ENCODE data around the gene CENPB. TPM values are rescaled to one million over a fixed set of nuclear protein-coding genes. Genes with fewer than 3 reads are reported as not detected.

The CENPB gene
- total RNA-seq, 2 donors from 2014 or later: 43.0 to 50.7 TPM

- peaks cover 46% of the 10 kb centered on the region for H3K27me3 ChIP-seq (ENCODE audit: control insufficient read depth, insufficient read depth, low read length, poor library complexity, severe bottlenecking)
- Mint-ChIP-seq H3K4me1 (peaks cover 2% of the 10 kb centered on the region), H3K36me3 (ENCODE audit: low read depth) (peaks cover 5% of the 10 kb centered on the region), H3K27me3 (ENCODE audit: insufficient read depth) (peaks cover 50% of the 10 kb centered on the region), H3K27ac (no peak within 1 kb of the TSS), H3K9me3 (no peaks in the 10 kb centered on the region), H3K4me3 (peak within 1 kb of the TSS; percentile 44)
- DNase-seq: peak; percentile 96
- WGBS, 2 experiments (ENCODE audit: insufficient coverage in 1 of 2, insufficient read length in 1 of 2): 13 to 20% methylated on average over 17 to 28 of the region's 28 CpGs
- H3K27ac ChIP-seq (ENCODE audit: low read depth, low read length): no peak within 1 kb of the TSS
- peaks cover 11% of the 10 kb centered on the region for H3K36me3 ChIP-seq (ENCODE audit: control insufficient read depth, insufficient read depth, low read length)
- TF ChIP-seq CTCF (conservative IDR thresholded peaks at IDR 0.05): peak; percentile 74
- peak within 1 kb of the TSS; percentile 86 for H3K4me3 ChIP-seq (ENCODE audit: low read length)
- H3K9me3 ChIP-seq (ENCODE audit: control insufficient read depth, low read length): no peaks in the 10 kb centered on the region
- H3K9ac ChIP-seq (ENCODE audit: extremely low read depth, low read length, poor library complexity, severe bottlenecking): peak within 1 kb of the TSS; percentile 33
- H3K4me1 ChIP-seq (ENCODE audit: control insufficient read depth, insufficient read depth, low read length): peaks cover 3% of the 10 kb centered on the region
Measured at GRCh38 chr20:3781153-3781910, 5.2 kb downstream of the CENPB start, which contains the start of gene SPEF1. TSS of gene SPEF1 (minus strand) at chr20:3781448. CDS start at chr20:3781287, 161 bp downstream.

GRCh38 chr20:3778976-3779375, 7.6 kb downstream of the CENPB start:
- peak; percentile 34 for DNase-seq
- no peaks in the 10 kb centered on the region for H3K36me3 ChIP-seq (ENCODE audit: control insufficient read depth, insufficient read depth, low read length)
- no peaks in the 10 kb centered on the region for H3K9me3 ChIP-seq (ENCODE audit: control insufficient read depth, low read length)
- Mint-ChIP-seq H3K36me3 (ENCODE audit: low read depth) (no peaks in the 10 kb centered on the region), H3K4me1 (peaks cover 2% of the 10 kb centered on the region), H3K9me3 (no peaks in the 10 kb centered on the region), H3K27ac (no peak overlapping the region), H3K4me3 (peak overlapping the region; percentile 47), H3K27me3 (ENCODE audit: insufficient read depth) (peaks cover 68% of the 10 kb centered on the region)
- WGBS, 2 experiments (ENCODE audit: insufficient coverage in 1 of 2, insufficient read length in 1 of 2): 66 to 84% methylated on average over 9 to 18 of the region's 18 CpGs
- no peak overlapping the region for H3K9ac ChIP-seq (ENCODE audit: extremely low read depth, low read length, poor library complexity, severe bottlenecking)
- peaks cover 3% of the 10 kb centered on the region for H3K4me1 ChIP-seq (ENCODE audit: control insufficient read depth, insufficient read depth, low read length)
- H3K27me3 ChIP-seq (ENCODE audit: control insufficient read depth, insufficient read depth, low read length, poor library complexity, severe bottlenecking): peaks cover 62% of the 10 kb centered on the region
- TF ChIP-seq CTCF (conservative IDR thresholded peaks at IDR 0.05): no peak
- no peak overlapping the region for H3K4me3 ChIP-seq (ENCODE audit: low read length)
- H3K27ac ChIP-seq (ENCODE audit: low read depth, low read length): no peak overlapping the region

DNA sequence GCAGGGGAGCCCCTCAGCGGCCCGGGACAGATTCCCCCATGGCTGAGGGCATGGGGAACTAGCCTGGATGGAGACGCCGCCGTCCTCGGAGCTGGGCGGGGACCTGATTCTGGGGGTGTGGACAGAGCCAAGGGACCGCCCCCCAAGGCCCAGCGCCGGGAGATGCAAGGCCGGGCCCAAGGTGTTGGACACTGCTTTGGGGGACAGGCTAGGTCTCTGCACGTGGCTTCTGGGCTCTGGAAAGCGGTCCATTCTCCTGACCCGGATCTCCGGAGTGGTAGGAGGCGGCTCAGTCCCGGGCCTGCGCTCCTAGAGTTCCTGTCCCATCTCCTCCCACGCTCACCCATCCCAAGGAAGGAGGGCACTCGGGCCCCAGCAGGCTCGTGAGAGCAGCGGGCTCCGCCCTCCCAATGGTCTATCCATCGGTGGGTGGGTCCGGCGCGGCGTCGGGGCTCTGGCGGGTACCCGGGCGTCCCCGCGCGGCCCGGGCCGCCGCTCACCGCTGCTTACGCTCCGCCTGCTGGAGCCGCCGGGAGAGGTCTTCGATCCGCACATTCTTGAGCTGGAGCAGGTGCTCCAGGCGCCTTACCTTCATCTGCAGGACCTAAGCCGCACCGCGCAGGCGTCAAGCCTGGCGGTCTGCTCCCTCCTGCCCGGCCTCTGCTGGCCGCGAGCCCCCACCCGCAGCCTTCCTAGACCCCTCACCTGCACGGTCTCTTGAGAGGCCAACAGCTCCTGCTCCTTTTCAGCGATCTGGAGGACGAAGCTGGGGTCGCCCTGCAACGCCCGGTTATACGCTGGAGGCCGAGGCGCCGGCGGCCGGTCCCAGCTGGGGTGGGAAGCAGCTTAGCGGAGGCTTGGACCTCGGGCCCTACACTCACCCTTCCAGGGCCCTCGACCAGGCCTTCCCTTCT, 8.6 kb downstream of the CENPB start:
- H3K9me3 Mint-ChIP-seq: no peaks in the 10 kb centered on the region
- H3K27ac Mint-ChIP-seq: no peak overlapping the region
- WGBS, 2 experiments (ENCODE audit: insufficient coverage in 1 of 2, insufficient read length in 1 of 2): 3 to 5% methylated on average over 37 to 70 of the region's 70 CpGs
- H3K9me3 ChIP-seq (ENCODE audit: control insufficient read depth, low read length): no peaks in the 10 kb centered on the region
- peaks cover 3% of the 10 kb centered on the region for H3K4me1 ChIP-seq (ENCODE audit: control insufficient read depth, insufficient read depth, low read length)
- no peak overlapping the region for H3K27ac ChIP-seq (ENCODE audit: low read depth, low read length)
- H3K4me1 Mint-ChIP-seq: peaks cover 2% of the 10 kb centered on the region
- peak; percentile 42 for TF ChIP-seq CTCF (conservative IDR thresholded peaks at IDR 0.05)
- H3K4me3 Mint-ChIP-seq: peak overlapping the region; percentile 47
- H3K4me3 ChIP-seq (ENCODE audit: low read length): peak overlapping the region; percentile 69
- no peaks in the 10 kb centered on the region for H3K36me3 ChIP-seq (ENCODE audit: control insufficient read depth, insufficient read depth, low read length)
- no peak overlapping the region for H3K9ac ChIP-seq (ENCODE audit: extremely low read depth, low read length, poor library complexity, severe bottlenecking)
- no peaks in the 10 kb centered on the region for H3K36me3 Mint-ChIP-seq (ENCODE audit: low read depth)
- peaks cover 62% of the 10 kb centered on the region for H3K27me3 ChIP-seq (ENCODE audit: control insufficient read depth, insufficient read depth, low read length, poor library complexity, severe bottlenecking)
- H3K27me3 Mint-ChIP-seq (ENCODE audit: insufficient read depth): peaks cover 70% of the 10 kb centered on the region
- peak; percentile 89 for DNase-seq
